Endothelial cell of umbilical vein (primary cell): ENCODE results near the gene PYURF. TPM values are rescaled to one million over a fixed set of nuclear protein-coding genes. Genes with fewer than 3 reads are reported as not detected.

Source experiments
- BruUV-seq: library from RNA; stranded (reverse); fragments of 400-500 nt; replicated peaks from 2 replicates; lab custom pipeline; 2021; lab: Mats Ljungman, UMichigan
- CTCF ChIA-PET: fragments of 300-600, 350-600 bp; sonication (Branson Sonifier 250); formaldehyde crosslinking; loops from one replicate; lab custom pipeline; 2021; ENCODE audit warnings: antibody characterized with exemption, inconsistent platforms; lab: Charles Lee
- POLR2A ChIA-PET: fragments of 300-600, 350-600 bp; sonication (Branson Sonifier 250); formaldehyde crosslinking; loops from one replicate; lab custom pipeline; 2021; ENCODE audit warnings: antibody characterized with exemption, inconsistent platforms; lab: Charles Lee
- DNase-seq: peaks from one replicate; pipeline ENCODE4 v3.0.0-alpha.2; 2011; ENCODE audit warnings: low read depth, low spot score
- FAIRE-seq: peaks from 2 replicates; lab custom pipeline; 2011; peaks lifted over from hg19 to GRCh38; lab: Jason Lieb, UNC
- H2AFZ ChIP-seq: 2 replicates; pipeline ENCODE4 v1.6.0; 2012; ENCODE audit warnings: low read depth, low read length, control low read depth, inconsistent platforms
- H3K27ac ChIP-seq: 2 replicates; pipeline ENCODE4 v1.5.1; 2011; ENCODE audit warnings: low read depth, mild to moderate bottlenecking, control low read depth, low read length, moderate library complexity; ENCODE audit not compliant: insufficient read depth
- H3K27me3 ChIP-seq, 2 experiments: 2 replicates each; pipeline versions ENCODE4 v1.6.0 to v1.6.1; 2011; ENCODE audit warnings: low read length in 2 of 2, mixed read lengths in 1 of 2; ENCODE audit not compliant: control insufficient read depth in 2 of 2, insufficient read depth in 2 of 2
- H3K36me3 ChIP-seq, 2 experiments: 2 replicates in 1 of 2; 3 replicates in 1 of 2; pipeline ENCODE4 v1.5.1; 2011; ENCODE audit warnings: low read length in 2 of 2, mild to moderate bottlenecking in 1 of 2, moderate library complexity in 1 of 2; ENCODE audit not compliant: control insufficient read depth in 2 of 2, insufficient read depth in 2 of 2; ENCODE audit errors: extremely low read depth in 1 of 2
- H3K4me1 ChIP-seq: 3 replicates; pipeline ENCODE4 v1.5.1; 2011; ENCODE audit warnings: mild to moderate bottlenecking, low read length; ENCODE audit not compliant: control insufficient read depth, insufficient read depth; ENCODE audit errors: extremely low read depth
- H3K4me2 ChIP-seq: 2 replicates; pipeline ENCODE4 v1.6.1; 2011; ENCODE audit warnings: low read length, control low read depth, mixed read lengths; ENCODE audit not compliant: insufficient read depth
- H3K4me3 ChIP-seq, 3 experiments: fragments of 200-600 bp in 1 of 3; sonication (generic), shearing (Covaris generic) in 1 of 3; replicated peaks in 1 of 3; 2 replicates each; pipeline ENCODE4 v1.5.1; 2011 to 2016; ENCODE audit warnings: control low read depth in 3 of 3, low read length in 3 of 3, mild to moderate bottlenecking in 2 of 3, inconsistent platforms in 1 of 3, low read depth in 1 of 3, moderate library complexity in 1 of 3; ENCODE audit not compliant: insufficient read depth in 1 of 3
- H3K79me2 ChIP-seq: 2 replicates; pipeline ENCODE4 v1.6.0; 2012; ENCODE audit warnings: low read length, inconsistent platforms; ENCODE audit not compliant: control insufficient read depth, insufficient read depth
- H3K9ac ChIP-seq: replicated peaks from 2 replicates; pipeline ENCODE3; 2011; ENCODE audit warnings: low read length, control low read depth; ENCODE audit not compliant: insufficient read depth; ENCODE audit errors: extremely low read depth
- H3K9me1 ChIP-seq: replicated peaks from 3 replicates; pipeline ENCODE4 v1.6.0; 2011; ENCODE audit warnings: mild to moderate bottlenecking, low read length; ENCODE audit not compliant: control insufficient read depth, insufficient read depth; ENCODE audit errors: extremely low read depth
- H3K9me3 ChIP-seq: replicated peaks from 2 replicates; pipeline ENCODE4 v1.5.1; 2012; ENCODE audit warnings: low read length, inconsistent platforms; ENCODE audit not compliant: control insufficient read depth, insufficient read depth
- H4K20me1 ChIP-seq: replicated peaks from 2 replicates; pipeline ENCODE3; 2011; ENCODE audit warnings: mild to moderate bottlenecking, low read length; ENCODE audit not compliant: control insufficient read depth, insufficient read depth; ENCODE audit errors: extremely low read depth
- CTCF ChIP-seq, 2 donors: IDR thresholded peaks; 1 replicate in 1 of 2; 2 replicates in 1 of 2; pipeline ENCODE4 v1.5.1; 2011; ENCODE audit warnings: low read length in 2 of 2, mild to moderate bottlenecking in 2 of 2, moderate library complexity in 2 of 2, control low read depth in 1 of 2, inconsistent platforms in 1 of 2, low read depth in 1 of 2; ENCODE audit not compliant: insufficient read depth in 1 of 2; ENCODE audit errors: extremely low read depth in 1 of 2
- EZH2 ChIP-seq: IDR thresholded peaks from 2 replicates; pipeline ENCODE4 v1.6.1; 2012; ENCODE audit warnings: borderline replicate concordance, low read depth, mild to moderate bottlenecking, moderate library complexity, low read length, inconsistent platforms; ENCODE audit not compliant: severe bottlenecking
- FOS ChIP-seq: IDR thresholded peaks from 2 replicates; pipeline ENCODE4 v1.6.1; 2011; ENCODE audit warnings: mild to moderate bottlenecking, low read length, moderate library complexity, borderline replicate concordance; ENCODE audit not compliant: insufficient read depth
- GATA2 ChIP-seq: IDR thresholded peaks from 2 replicates; pipeline ENCODE4 v1.7.0; 2011; ENCODE audit warnings: low read depth, mild to moderate bottlenecking, moderate library complexity, mixed read lengths, low read length; ENCODE audit not compliant: insufficient read length, insufficient read depth
- JUN ChIP-seq: IDR thresholded peaks from 2 replicates; pipeline ENCODE4 v1.6.1; 2011; ENCODE audit warnings: borderline replicate concordance, low read depth; ENCODE audit not compliant: insufficient read length, insufficient read depth
- MYC ChIP-seq: IDR thresholded peaks from one replicate; pipeline ENCODE4 v1.6.1; 2011; ENCODE audit warnings: mild to moderate bottlenecking, low read depth, low read length
- POLR2A ChIP-seq: IDR thresholded peaks from 2 replicates; pipeline ENCODE4 v1.6.1; 2012; ENCODE audit warnings: low read depth, mild to moderate bottlenecking, control low read depth, low read length
- POLR2AphosphoS5 ChIP-seq: IDR thresholded peaks from 2 replicates; pipeline ENCODE4 v1.6.1; 2012; ENCODE audit warnings: low read depth, mild to moderate bottlenecking, control low read depth, low read length, moderate library complexity; ENCODE audit not compliant: insufficient read depth
- dilution Hi-C: fragments of 300-500 bp; cut with MboI; formaldehyde crosslinking; loops from one replicate; pipeline ENCODE4 v1.15.0; 2019; ENCODE audit warnings: low sequenced_read_pairs; ENCODE audit not compliant: extremely low pct_ligation_motif_present
- intact Hi-C: fragments of 100-400 bp; cut with micrococcal nuclease; formaldehyde crosslinking; loops from one replicate; pipeline ENCODE4 v1.10.0; 2022
- polyA plus RNA-seq, 4 experiments: library from polyadenylated mRNA; depleted of rRNA in 3 of 4; stranded (reverse) in 3 of 4; unstranded in 1 of 4; fragments of >200 nt; gene quantifications; 2 replicates each; pipeline versions ENCODE4 v1.2.1 to v1.2.3, GENCODE V29; 2011 to 2012; ENCODE audit warnings: missing spikeins in 1 of 4
- total RNA-seq: library from RNA; stranded (reverse); gene quantifications from 2 replicates; pipeline ENCODE4 v1.2.3, GENCODE V29; 2021

The PYURF gene
- total and polyA plus RNA-seq, 2 donors (not counting 3 experiments of a cell fraction or from before 2014, with no cell fraction given): 59.1 to 79.7 TPM

GRCh38 chr4:88570001-88570400 lies 46.4 kb upstream of the PYURF start:
- H3K9ac ChIP-seq: no peak overlapping the region
- no TSS peak for BruUV-seq
- TF ChIP-seq POLR2A (no peak), CTCF (IDR thresholded peaks at IDR 0.05; ENCODE audit: extremely low read depth in 1 of 2, insufficient read depth in 1 of 2, low read depth in 1 of 2, low read length in 2 of 2) (no peak), EZH2 (no peak), POLR2AphosphoS5 (no peak)
- ChIA-PET CTCF (no interaction called here), POLR2A (no interaction called here)
- dilution Hi-C loops: no loop called here
- no peaks in the 10 kb centered on the region for H3K27me3 ChIP-seq
- FAIRE-seq (no peak), DNase-seq (no peak)
- H3K27ac ChIP-seq: no peak overlapping the region
- H3K4me3 ChIP-seq: no peak overlapping the region
- no peaks in the 10 kb centered on the region for H3K9me1 ChIP-seq
- no peaks in the 10 kb centered on the region for H3K4me1 ChIP-seq
- H2AFZ ChIP-seq: no peak overlapping the region
- no peaks in the 10 kb centered on the region for H4K20me1 ChIP-seq
- no peaks in the 10 kb centered on the region for H3K36me3 ChIP-seq
- intact Hi-C loops: no loop called here
- H3K9me3 ChIP-seq: no peaks in the 10 kb centered on the region
- H3K79me2 ChIP-seq: no peaks in the 10 kb centered on the region
- H3K4me2 ChIP-seq: no peak overlapping the region

- FAIRE-seq (no peak), DNase-seq (no peak)
- POLR2A ChIA-PET: no interaction called here
- Histone ChIP-seq H3K27ac (no peak overlapping the region), H4K20me1 (no peaks in the 10 kb centered on the region), H3K4me1 (no peaks in the 10 kb centered on the region), H3K9ac (no peak overlapping the region), H3K36me3 (no peaks in the 10 kb centered on the region), H3K4me3 (no peak overlapping the region), H2AFZ (no peak overlapping the region), H3K9me1 (no peaks in the 10 kb centered on the region), H3K79me2 (no peaks in the 10 kb centered on the region), H3K27me3 (no peaks in the 10 kb centered on the region), H3K4me2 (no peak overlapping the region), H3K9me3 (no peaks in the 10 kb centered on the region)
- dilution Hi-C loops: no loop called here
- intact Hi-C loops: no loop called here
- CTCF ChIA-PET: interaction anchor here (1.1 to 2.0 kb wide), 4 partner anchors 28 to 92 kb away, joined by 3 to 7 read pairs (median 5); no protein-coding TSS in a partner anchor
- no peak for TF ChIP-seq JUN
- TF ChIP-seq GATA2: no peak
- no peak for TF ChIP-seq POLR2AphosphoS5
- TF ChIP-seq CTCF (IDR thresholded peaks at IDR 0.05; ENCODE audit: extremely low read depth in 1 of 2, insufficient read depth in 1 of 2, low read depth in 1 of 2, low read length in 2 of 2): no peak
- no peak for TF ChIP-seq FOS
- no peak for TF ChIP-seq MYC
- no peak for TF ChIP-seq EZH2
- no peak for TF ChIP-seq POLR2A
- no TSS peak for BruUV-seq
Observed at GRCh38 chr4:88567591-88567990, 44.0 kb upstream of the PYURF start.
